A549 (cell line): ENCODE data around the gene SBF1. TPM values are rescaled to one million over a fixed set of nuclear protein-coding genes. Genes with fewer than 3 reads are reported as not detected.

ENCODE experiments used
- ATAC-seq, 2 experiments: fragments of 200-7000 bp in 1 of 2; fragments of >200 bp in 1 of 2; cut with Nextera tagmentation in 1 of 2; cut with Tn5 transposase in 1 of 2; 3 replicates each; pipeline versions ENCODE4 v1.8.0 to v1.9.1; 2018 to 2020; ENCODE audit warnings: mild to moderate bottlenecking in 1 of 2, moderate library complexity in 1 of 2
- CTCF ChIA-PET: fragments of 300-600 bp; sonication (Branson Sonifier 250); formaldehyde crosslinking; extraction: SDS; loops from one replicate; lab custom pipeline; 2021; ENCODE audit warnings: antibody characterized with exemption, inconsistent platforms; lab: Yijun Ruan, JAX
- POLR2A ChIA-PET: fragments of 350-600 bp; formaldehyde crosslinking; extraction: SDS; loops from one replicate; lab custom pipeline; 2021; ENCODE audit warnings: antibody characterized with exemption, inconsistent platforms; lab: Yijun Ruan, JAX
- DNase-seq, 2 experiments: peaks; one replicate each; pipeline versions ENCODE4 v3.0.0 to v3.0.0-alpha.2; 2011 to 2016; ENCODE audit warnings: low read depth in 1 of 2, low spot score in 1 of 2
- FAIRE-seq: peaks from 2 replicates; lab custom pipeline; 2011; peaks lifted over from hg19 to GRCh38; lab: Jason Lieb, UNC
- H3K27ac ChIP-seq, 2 experiments: fragments of >200 bp; sonication (Bioruptor Twin); formaldehyde crosslinking; 3 replicates each; pipeline ENCODE4 v1.5.1; 2016 to 2017
- H3K4me1 ChIP-seq: fragments of >200 bp; sonication (Bioruptor Twin); formaldehyde crosslinking; 3 replicates; pipeline ENCODE4 v1.6.1; 2016
- H3K4me2 ChIP-seq: fragments of >200 bp; sonication (Bioruptor Twin); formaldehyde crosslinking; 3 replicates; pipeline ENCODE4 v1.6.1; 2016
- H3K4me3 ChIP-seq: fragments of >200 bp; sonication (Bioruptor Twin); formaldehyde crosslinking; 3 replicates; pipeline ENCODE4 v1.5.1; 2016
- H3K9me3 ChIP-seq: fragments of >200 bp; sonication (Bioruptor Twin); formaldehyde crosslinking; 3 replicates; pipeline ENCODE4 v1.6.1; 2016
- CEBPB ChIP-seq, 2 experiments: fragments of >200 bp in 1 of 2; sonication (Bioruptor Twin) in 1 of 2; formaldehyde crosslinking in 1 of 2; IDR thresholded peaks; 2 replicates each; pipeline ENCODE4 v1.6.1; 2012 to 2016
- CHD2 ChIP-seq: fragments of 150-350 bp; IDR thresholded peaks from 2 replicates; pipeline ENCODE4 v1.6.1; 2014; ENCODE audit warnings: low read length; ENCODE audit not compliant: partially characterized antibody
- CHD4 ChIP-seq: fragments of 200-600 bp; sonication (generic); IDR thresholded peaks from 2 replicates; pipeline ENCODE4 v1.6.1; 2016; ENCODE audit warnings: antibody characterized with exemption, mild to moderate bottlenecking, borderline replicate concordance
- CTCF ChIP-seq: fragments of >200 bp; sonication (Bioruptor Twin); formaldehyde crosslinking; IDR thresholded peaks from 3 replicates; pipeline ENCODE4 v1.5.1; 2016
- EHMT2 ChIP-seq: fragments of 200-600 bp; sonication (generic); IDR thresholded peaks from 2 replicates; pipeline ENCODE4 v1.6.1; 2016; ENCODE audit warnings: antibody characterized with exemption, low read depth, mild to moderate bottlenecking, moderate library complexity
- HES2 ChIP-seq: fragments of >200 bp; sonication (Bioruptor Twin); formaldehyde crosslinking; IDR thresholded peaks from 2 replicates; pipeline ENCODE4 v1.6.1; 2016
- JUN ChIP-seq, 2 experiments: fragments of >200 bp; sonication (Bioruptor Twin); formaldehyde crosslinking; IDR thresholded peaks; 2 replicates in 1 of 2; 3 replicates in 1 of 2; pipeline ENCODE4 v1.6.1; 2016 to 2017
- NPAS2 ChIP-seq: fragments of 250-450 bp; sonication (Bioruptor Pico); IDR thresholded peaks from 2 replicates; pipeline ENCODE4 v1.8.0; 2022; ENCODE audit warnings: mild to moderate bottlenecking, moderate library complexity, borderline replicate concordance
- POLR2AphosphoS2 ChIP-seq: conservative IDR thresholded peaks from 2 replicates; pipeline ENCODE4 v1.6.1; 2012; ENCODE audit warnings: low read length, improper control_type of control experiment, inconsistent platforms
- RAD21 ChIP-seq, 2 experiments: fragments of >200 bp in 1 of 2; sonication (Bioruptor Twin) in 1 of 2; formaldehyde crosslinking in 1 of 2; IDR thresholded peaks in 1 of 2; conservative IDR thresholded peaks in 1 of 2; 2 replicates in 1 of 2; 3 replicates in 1 of 2; pipeline ENCODE4 v1.6.1; 2012 to 2018; ENCODE audit warnings: inconsistent platforms in 1 of 2
- REST ChIP-seq: fragments of 200-600 bp; sonication (generic); IDR thresholded peaks from 2 replicates; pipeline ENCODE4 v1.6.1; 2016; ENCODE audit warnings: antibody characterized with exemption, mild to moderate bottlenecking, moderate library complexity
- RFX5 ChIP-seq: fragments of 450-650 bp; IDR thresholded peaks from 2 replicates; pipeline ENCODE4 v1.7.1; 2014; ENCODE audit warnings: antibody characterized with exemption, mild to moderate bottlenecking, moderate library complexity
- TFCP2L1 ChIP-seq: fragments of 250-450 bp; sonication (Bioruptor Pico); IDR thresholded peaks from 2 replicates; pipeline ENCODE4 v1.5.0; 2021; ENCODE audit warnings: mild to moderate bottlenecking
- ZNF302 ChIP-seq: fragments of 250-450 bp; sonication (Bioruptor Pico); IDR thresholded peaks from 2 replicates; pipeline ENCODE4 v1.9.0; 2021; ENCODE audit warnings: inconsistent platforms, mild to moderate bottlenecking, moderate library complexity
- ZSCAN20 ChIP-seq: fragments of 250-450 bp; sonication (Bioruptor Pico); IDR thresholded peaks from 2 replicates; pipeline ENCODE4 v1.8.0; 2022; ENCODE audit warnings: mild to moderate bottlenecking, moderate library complexity
- WGBS: methylation state at CpG from one replicate; pipeline ENCODE4 v1.1.6; 2017; ENCODE audit errors: missing lambda C conversion rate; 5-methylcytosine and 5-hydroxymethylcytosine counted together
- polyA plus RNA-seq, 4 experiments: library from polyadenylated mRNA; depleted of rRNA in 3 of 4; stranded (reverse); fragments of >200 nt; fragmentation: RNase III in 1 of 4; extraction: RNeasy Plus Mini Kit Qiagen cat#74134 plus additional on column Dnase treatment in 1 of 4; gene quantifications; 2 replicates in 3 of 4; 3 replicates in 1 of 4; pipeline ENCODE4 v1.2.3, GENCODE V29; 2011 to 2017

The SBF1 gene
- polyA plus RNA-seq, 2 of the 4 experiments (the other 2 are of a cell fraction): 9.6 to 23.0 TPM

GRCh38 chr22:50459496-50460140 is 15.2 kb downstream of the SBF1 start:
- no peak for DNase-seq
- no peaks in the 10 kb centered on the region for H3K9me3 ChIP-seq
- H3K4me1 ChIP-seq: no peaks in the 10 kb centered on the region
- H3K4me3 ChIP-seq: no peak overlapping the region
- H3K4me2 ChIP-seq: no peak overlapping the region
- ChIA-PET CTCF (interaction anchor here (1.6 kb wide), 1 partner anchor 8 kb away, joined by 4 read pairs; no protein-coding TSS in a partner anchor), POLR2A (no interaction called here)
- FAIRE-seq: no peak
- 94% methylated on average over 24 of the region's 41 CpGs for WGBS
- TF ChIP-seq JUN (IDR thresholded peaks at IDR 0.05) (no peak), ZSCAN20 (no peak), HES2 (no peak), CEBPB (IDR thresholded peaks at IDR 0.05) (no peak), CHD2 (no peak), NPAS2 (CRISPR knock-in tag) (no peak), CHD4 (no peak), TFCP2L1 (CRISPR knock-in tag) (no peak), REST (no peak)
- no peak overlapping the region for H3K27ac ChIP-seq
- no peak for ATAC-seq

GRCh38 chr22:50459016-50459415 is 15.8 kb downstream of the SBF1 start:
- DNase-seq (no peak), ATAC-seq (no peak), FAIRE-seq (no peak)
- no peak for TF ChIP-seq POLR2AphosphoS2
- TF ChIP-seq ZNF302: no peak
- TF ChIP-seq EHMT2: no peak
- TF ChIP-seq JUN (IDR thresholded peaks at IDR 0.05): no peak
- TF ChIP-seq ZSCAN20: no peak
- no peak for TF ChIP-seq CEBPB (IDR thresholded peaks at IDR 0.05)
- ChIA-PET POLR2A (no interaction called here), CTCF (interaction anchor here (1.6 kb wide), 1 partner anchor 9 kb away, joined by 4 read pairs; no protein-coding TSS in a partner anchor)
- Histone ChIP-seq H3K4me2 (no peak overlapping the region), H3K27ac (no peak overlapping the region), H3K4me1 (no peaks in the 10 kb centered on the region), H3K4me3 (no peak overlapping the region), H3K9me3 (no peaks in the 10 kb centered on the region)
- 91% methylated on average over 7 of the region's 22 CpGs for WGBS

GRCh38 chr22:50456466-50457234 is 18.2 kb downstream of the SBF1 start:
- WGBS: 88% methylated on average over 12 of the region's 34 CpGs
- ATAC-seq: peak; percentile 44 to 64; a peak in 4 of 6 replicates

More at GRCh38 chr22:50456466-50457234, 18.2 kb downstream of the SBF1 start:
- POLR2A ChIA-PET: interaction anchor here (0.7 kb wide), 1 partner anchor 65 kb away, joined by 4 read pairs; no protein-coding TSS in a partner anchor
- CTCF ChIA-PET: interaction anchor here (0.8 to 1.7 kb wide), 4 partner anchors 10 to 34 kb away, joined by 3 to 5 read pairs (median 4); no protein-coding TSS in a partner anchor
- no peaks in the 10 kb centered on the region for H3K9me3 ChIP-seq
- FAIRE-seq: no peak
- H3K27ac ChIP-seq: no peak overlapping the region
- no peak overlapping the region for H3K4me2 ChIP-seq
- H3K4me3 ChIP-seq: no peak overlapping the region
- no peak for TF ChIP-seq HES2
- peak in 1 of 2 experiments; percentile 15; a peak in 1 of 5 replicates for TF ChIP-seq RAD21 (conservative IDR thresholded peaks at IDR 0.05 in 1 of 2, IDR thresholded peaks at IDR 0.05 in 1 of 2)
- TF ChIP-seq CTCF: 0 out of 3 replicates have a peak, but pooled peaks have one; percentile 13
- TF ChIP-seq RFX5: no peak
- TF ChIP-seq, all 56 proteins: peak for 2
- DNase-seq: no peak
- H3K4me1 ChIP-seq: no peaks in the 10 kb centered on the region
